ENCODE results near the gene PPP2R5A. TPM values are rescaled to one million over a fixed set of nuclear protein-coding genes. Genes with fewer than 3 reads are reported as not detected.

Gene PPP2R5A
- 33.9 TPM for total RNA-seq

- intact Hi-C loops (cut with DNase I), result loop anchor here (5.0 to 10.0 kb wide), 2 partner anchors 167 to 210 kb away; no protein-coding TSS in a partner anchor
- peak; percentile 99 to 100 for DNase-seq (ENCODE audit: extremely low spot score in 2 of 2)
- H3K4me1 ChIP-seq, result peaks cover 29% of the 10 kb centered on the region
- peak within 1 kb of the TSS; percentile 73 to 92 for H3K4me3 ChIP-seq
- TF ChIP-seq POLR2AphosphoS5 (IDR thresholded peaks at IDR 0.05; ENCODE audit: insufficient read depth in 1 of 2, low read depth in 1 of 2) (peak; percentile 88 to 96), CTCF (IDR thresholded peaks at IDR 0.05) (peak in 1 of 3 experiments; percentile 27), POLR2A (IDR thresholded peaks at IDR 0.05) (peak in 1 of 2 donors; percentile 96)
- H3K27ac ChIP-seq, result peak within 1 kb of the TSS; percentile 98
- no peaks in the 10 kb centered on the region for H3K9me3 ChIP-seq
- H3K27me3 ChIP-seq, result no peaks in the 10 kb centered on the region
- no peaks in the 10 kb centered on the region for H3K36me3 ChIP-seq
These were observed at the start of gene PPP2R5A for GRCh38 chr1:212284744-212285684. Gene PPP2R5A (plus strand): TSS chr1:212285410. CDS start chr1:212286111, 701 bp downstream.

- intact Hi-C loops (cut with DNase I), result no loop called here
- peaks cover 33% of the 10 kb centered on the region for H3K4me1 ChIP-seq
These were observed 49.4 kb upstream of the PPP2R5A start for GRCh38 chr1:212235857-212236256.

GRCh38 chr1:212236664-212237220 lies 48.5 kb upstream of the PPP2R5A start:
- DNase-seq (ENCODE audit: extremely low spot score in 2 of 2), result no peak
- Histone ChIP-seq H3K4me3 (no peak overlapping the region), H3K9me3 (no peaks in the 10 kb centered on the region), H3K27ac (no peak overlapping the region), H3K36me3 (no peaks in the 10 kb centered on the region), H3K4me1 (peaks cover 33% of the 10 kb centered on the region), H3K27me3 (no peaks in the 10 kb centered on the region)
- intact Hi-C loops (cut with DNase I), result no loop called here
- TF ChIP-seq POLR2AphosphoS5 (IDR thresholded peaks at IDR 0.05; ENCODE audit: insufficient read depth in 1 of 2, low read depth in 1 of 2), result no peak
- TF ChIP-seq CTCF (IDR thresholded peaks at IDR 0.05), result no peak
- TF ChIP-seq POLR2A (IDR thresholded peaks at IDR 0.05), result no peak

More at GRCh38 chr1:212235857-212236256, 49.4 kb upstream of the PPP2R5A start:
- H3K9me3 ChIP-seq, result no peaks in the 10 kb centered on the region
- no peaks in the 10 kb centered on the region for H3K36me3 ChIP-seq
- H3K27me3 ChIP-seq, result no peaks in the 10 kb centered on the region
- no peak for DNase-seq (ENCODE audit: extremely low spot score in 2 of 2)
- H3K4me3 ChIP-seq, result no peak overlapping the region
- TF ChIP-seq POLR2AphosphoS5 (IDR thresholded peaks at IDR 0.05; ENCODE audit: insufficient read depth in 1 of 2, low read depth in 1 of 2) (no peak), POLR2A (IDR thresholded peaks at IDR 0.05) (no peak), CTCF (IDR thresholded peaks at IDR 0.05) (no peak)
- H3K27ac ChIP-seq, result peak overlapping the region; percentile 73

GRCh38 chr1:212237651-212238050 lies 47.6 kb upstream of the PPP2R5A start:
- intact Hi-C loops (cut with DNase I), result no loop called here
- TF ChIP-seq CTCF (IDR thresholded peaks at IDR 0.05) (no peak), POLR2AphosphoS5 (IDR thresholded peaks at IDR 0.05; ENCODE audit: insufficient read depth in 1 of 2, low read depth in 1 of 2) (peak in 1 of 2 donors; percentile 43)
- no peaks in the 10 kb centered on the region for H3K9me3 ChIP-seq
- peaks cover 35% of the 10 kb centered on the region for H3K4me1 ChIP-seq
- H3K27ac ChIP-seq, result no peak overlapping the region
- H3K27me3 ChIP-seq, result no peaks in the 10 kb centered on the region
- DNase-seq (ENCODE audit: extremely low spot score in 2 of 2), result no peak
- no peaks in the 10 kb centered on the region for H3K36me3 ChIP-seq
- H3K4me3 ChIP-seq, result no peak overlapping the region
